Naive B cell (primary cell): ENCODE results near the gene PLPPR3. TPM values are rescaled to one million over a fixed set of nuclear protein-coding genes. Genes with fewer than 3 reads are reported as not detected.

Source experiments
- ATAC-seq, 2 donors: fragments of 150-1000 bp; cut with Tn5 transposase; 2 replicates each; pipeline ENCODE4 v1.10.0; 2021; ENCODE audit warnings: low read depth in 2 of 2, mild to moderate bottlenecking in 2 of 2, moderate library complexity in 2 of 2
- DNase-seq: peaks from one replicate; pipeline ENCODE4 v3.0.0; 2022
- H3K27ac Mint-ChIP-seq, 6 donors: one replicate each; pipeline ENCODE4 v1.8.0; 2020 to 2022; ENCODE audit warnings: mild to moderate bottlenecking in 6 of 6, mixed read lengths in 6 of 6, moderate library complexity in 5 of 6, inconsistent platforms in 2 of 6
- H3K27me3 Mint-ChIP-seq, 3 donors: one replicate each; pipeline ENCODE4 v1.8.0; 2021 to 2022; ENCODE audit warnings: mixed read lengths in 3 of 3, mild to moderate bottlenecking in 1 of 3
- H3K36me3 Mint-ChIP-seq, 2 donors: one replicate each; pipeline ENCODE4 v1.8.0; 2020 to 2022; ENCODE audit warnings: mixed read lengths in 2 of 2, inconsistent platforms in 1 of 2, mild to moderate bottlenecking in 1 of 2
- H3K4me1 Mint-ChIP-seq, 3 donors: one replicate each; pipeline ENCODE4 v1.8.0; 2020 to 2022; ENCODE audit warnings: mixed read lengths in 3 of 3, inconsistent platforms in 1 of 3, mild to moderate bottlenecking in 1 of 3, moderate library complexity in 1 of 3
- H3K4me3 Mint-ChIP-seq, 8 donors: one replicate each; pipeline ENCODE4 v1.8.0; 2020 to 2022; ENCODE audit warnings: mild to moderate bottlenecking in 8 of 8, mixed read lengths in 8 of 8, moderate library complexity in 8 of 8, inconsistent platforms in 2 of 8
- H3K9me3 Mint-ChIP-seq, 7 donors: one replicate each; pipeline ENCODE4 v1.8.0; 2020 to 2022; ENCODE audit warnings: mixed read lengths in 7 of 7, mild to moderate bottlenecking in 5 of 7, inconsistent platforms in 2 of 7, moderate library complexity in 1 of 7
- polyA plus RNA-seq, 6 donors: library from polyadenylated mRNA; unstranded; fragments of 300-500 nt; fragmentation: Illumina TruSeq; gene quantifications; one replicate each; pipeline ENCODE4 v1.2.3, GENCODE V29; 2021; ENCODE audit warnings: low read depth in 6 of 6

Gene PLPPR3
- polyA plus RNA-seq = not detected

GRCh38 chr19:821825-822503, at the start of gene PLPPR3:
Gene PLPPR3, minus strand, starts transcription at chr19:821955. Its CDS starts 396 bp downstream, at chr19:821559.
- peaks cover 0 to 34% (median 17%) of the 10 kb centered on the region in 3 donors for H3K27me3 Mint-ChIP-seq
- no peak for ATAC-seq
- peaks cover 2 to 4% (median 4%) of the 10 kb centered on the region in 3 donors for H3K4me1 Mint-ChIP-seq
- H3K9me3 Mint-ChIP-seq = peaks cover 0 to 1% (median 0%) of the 10 kb centered on the region in 7 donors
- H3K36me3 Mint-ChIP-seq = peaks cover 0 to 3% of the 10 kb centered on the region in 2 donors
- peak within 1 kb of the TSS in 1 of 6 donors; percentile 85 for H3K27ac Mint-ChIP-seq
- DNase-seq = no peak
- H3K4me3 Mint-ChIP-seq = peak within 1 kb of the TSS in 4 of 8 donors; percentile 3 to 54 (median 32)

DNA sequence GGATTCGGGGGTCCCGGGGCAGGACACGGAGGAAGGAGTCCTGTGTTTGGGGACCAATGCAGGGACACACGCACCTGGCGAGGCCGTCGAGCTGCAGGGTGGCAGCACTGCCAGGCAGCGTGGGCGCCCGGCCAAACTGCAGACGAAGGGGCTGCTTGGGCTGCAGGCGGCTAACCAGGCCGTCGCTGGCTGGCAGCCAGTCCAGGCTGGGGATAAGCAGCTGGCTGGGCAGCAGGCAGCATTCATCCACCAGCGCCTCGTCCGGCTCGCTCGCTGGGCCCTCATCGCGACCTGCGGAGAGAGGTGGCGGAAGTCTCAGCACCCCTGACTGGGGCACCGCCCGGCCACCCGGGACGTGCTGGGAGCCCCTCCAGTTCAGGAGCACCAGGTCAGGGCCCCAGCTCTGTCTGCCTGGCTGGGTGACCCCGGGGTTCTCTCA, 49.2 kb upstream of the PLPPR3 start:
- peaks cover 0 to 15% of the 10 kb centered on the region in 2 donors for H3K36me3 Mint-ChIP-seq
- DNase-seq (no peak), ATAC-seq (no peak)
- no peaks in the 10 kb centered on the region for H3K27me3 Mint-ChIP-seq
- H3K9me3 Mint-ChIP-seq = no peaks in the 10 kb centered on the region
- peaks cover 4 to 16% (median 13%) of the 10 kb centered on the region in 3 donors for H3K4me1 Mint-ChIP-seq
- peak overlapping the region in 2 of 6 donors; percentile 82 to 99 for H3K27ac Mint-ChIP-seq
- peak overlapping the region in 1 of 8 donors; percentile 22 for H3K4me3 Mint-ChIP-seq

- Mint-ChIP-seq H3K36me3 (peaks cover 0 to 15% of the 10 kb centered on the region in 2 donors), H3K27ac (peak overlapping the region in 3 of 6 donors; percentile 50 to 96 (median 53)), H3K4me3 (peak overlapping the region in 3 of 8 donors; percentile 38 to 61 (median 48)), H3K9me3 (no peaks in the 10 kb centered on the region), H3K4me1 (peaks cover 4 to 16% (median 15%) of the 10 kb centered on the region in 3 donors), H3K27me3 (no peaks in the 10 kb centered on the region)
- ATAC-seq (no peak), DNase-seq (no peak)
Observed at GRCh38 chr19:870314-870713, 48.6 kb upstream of the PLPPR3 start.

- Mint-ChIP-seq H3K27ac (peak overlapping the region in 2 of 6 donors; percentile 50 to 96), H3K27me3 (no peaks in the 10 kb centered on the region), H3K36me3 (peaks cover 0 to 15% of the 10 kb centered on the region in 2 donors), H3K9me3 (no peaks in the 10 kb centered on the region), H3K4me1 (peaks cover 4 to 19% (median 16%) of the 10 kb centered on the region in 3 donors), H3K4me3 (peak overlapping the region in 1 of 8 donors; percentile 38)
- no peak for DNase-seq
- ATAC-seq = no peak
Observed at GRCh38 chr19:869245-870177, 47.8 kb upstream of the PLPPR3 start.

DNA sequence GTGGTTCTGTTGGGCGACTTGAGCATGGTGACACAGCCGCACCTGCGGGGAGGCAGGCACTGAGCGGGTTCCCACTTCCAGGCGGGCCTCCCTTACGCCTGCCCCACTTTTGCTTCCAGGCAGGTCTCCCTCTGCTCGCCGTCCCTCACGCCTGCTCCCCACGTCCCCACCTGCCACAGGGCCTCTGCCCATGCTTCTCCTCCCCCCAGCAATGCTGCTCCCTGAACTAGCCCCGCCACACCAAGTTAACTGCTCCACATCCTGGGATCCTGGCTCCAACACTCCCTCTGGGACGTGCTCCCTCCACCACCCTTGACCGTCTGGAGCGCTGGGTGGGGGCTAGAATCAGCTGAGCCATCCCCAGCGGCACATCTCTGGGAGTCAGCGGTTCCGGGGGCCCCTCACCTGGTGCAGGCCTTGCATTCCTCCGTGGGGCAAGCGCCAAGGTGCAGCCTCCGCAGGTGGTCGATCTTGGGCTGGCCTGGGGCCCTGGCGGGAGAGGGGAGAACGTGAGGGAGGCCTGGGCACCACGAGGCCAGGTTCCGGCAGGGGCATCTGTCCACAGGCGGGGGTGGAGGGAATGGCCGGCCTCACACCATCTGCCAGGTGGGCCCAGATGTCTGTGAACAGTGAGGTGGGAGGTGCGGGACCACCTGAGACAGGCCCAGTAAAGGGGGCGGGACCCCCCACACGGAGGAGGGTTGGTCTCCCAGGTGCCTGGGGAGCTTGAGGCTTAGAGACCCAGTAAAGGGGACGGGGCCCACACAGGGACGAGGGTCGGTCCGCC, 46.9 kb upstream of the PLPPR3 start:
- DNase-seq = no peak
- H3K4me3 Mint-ChIP-seq = no peak overlapping the region
- peaks cover 0 to 3% (median 0%) of the 10 kb centered on the region in 3 donors for H3K27me3 Mint-ChIP-seq
- no peaks in the 10 kb centered on the region for H3K9me3 Mint-ChIP-seq
- H3K36me3 Mint-ChIP-seq = peaks cover 0 to 15% of the 10 kb centered on the region in 2 donors
- peaks cover 8 to 25% (median 19%) of the 10 kb centered on the region in 3 donors for H3K4me1 Mint-ChIP-seq
- no peak overlapping the region for H3K27ac Mint-ChIP-seq
- ATAC-seq = no peak

DNA sequence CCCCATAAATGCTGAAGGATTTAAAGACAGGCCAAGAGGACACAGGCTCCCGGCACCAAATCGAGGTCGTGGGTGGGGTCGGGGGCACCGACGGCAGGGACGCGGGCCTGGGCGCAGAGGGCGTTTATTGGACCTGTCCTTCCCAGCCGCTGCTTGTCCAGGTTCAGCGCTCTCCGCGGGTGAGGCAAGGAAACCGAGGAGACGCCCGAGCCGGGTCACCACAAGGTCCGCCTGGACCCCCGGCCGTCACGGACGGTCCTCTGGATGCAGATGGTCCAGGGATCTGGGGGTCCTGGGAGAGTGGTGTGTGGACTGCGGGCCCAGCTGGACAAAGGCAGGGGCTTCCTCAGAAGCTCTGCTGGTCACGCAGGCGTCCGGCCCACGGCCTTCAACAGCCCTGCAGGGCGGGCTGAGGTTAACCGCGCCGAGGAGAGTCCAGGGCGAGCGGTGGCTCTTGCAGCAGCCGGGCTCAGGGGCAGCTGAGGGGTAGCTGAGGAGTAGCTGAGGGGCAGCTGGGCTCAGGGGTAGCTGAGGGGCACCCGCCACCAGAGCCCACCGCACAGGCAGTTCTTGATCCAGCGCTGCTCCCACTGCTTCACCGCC, 46.2 kb upstream of the PLPPR3 start:
- Mint-ChIP-seq H3K27me3 (peaks cover 0 to 5% (median under 1%) of the 10 kb centered on the region in 3 donors), H3K9me3 (no peaks in the 10 kb centered on the region), H3K4me3 (no peak overlapping the region), H3K27ac (no peak overlapping the region), H3K36me3 (peaks cover 0 to 15% of the 10 kb centered on the region in 2 donors), H3K4me1 (peaks cover 9 to 31% (median 26%) of the 10 kb centered on the region in 3 donors)
- no peak for ATAC-seq
- no peak for DNase-seq

DNA sequence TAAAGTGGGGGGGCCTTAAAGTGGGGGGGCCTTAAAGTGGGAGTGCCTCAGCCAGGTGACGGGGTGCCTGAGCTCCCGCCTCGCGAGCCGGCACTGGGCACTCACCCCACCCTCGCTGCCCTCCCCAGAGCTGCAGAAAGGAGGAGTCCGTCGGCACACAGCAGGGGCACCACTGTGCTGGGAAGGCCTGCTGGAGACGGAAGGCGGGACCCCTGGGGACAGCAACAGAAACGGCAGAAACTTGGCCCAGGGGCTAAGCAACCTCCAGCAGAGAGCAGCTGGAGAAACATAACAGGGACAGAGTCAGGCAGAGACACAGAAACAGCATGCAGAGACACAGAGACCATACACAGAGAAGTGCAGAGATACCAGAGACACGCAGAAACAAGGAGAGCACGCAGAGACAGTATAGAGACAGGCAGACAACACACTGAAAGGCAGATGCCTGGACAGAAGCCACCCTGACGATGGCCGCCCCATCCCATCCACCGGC, 45.6 kb upstream of the PLPPR3 start:
- ATAC-seq = no peak
- H3K36me3 Mint-ChIP-seq = peaks cover 0 to 15% of the 10 kb centered on the region in 2 donors
- H3K27me3 Mint-ChIP-seq = peaks cover 0 to 10% (median 6%) of the 10 kb centered on the region in 3 donors
- H3K9me3 Mint-ChIP-seq = peaks cover 0 to 4% (median 0%) of the 10 kb centered on the region in 7 donors
- no peak overlapping the region for H3K4me3 Mint-ChIP-seq
- H3K4me1 Mint-ChIP-seq = peaks cover 15 to 30% (median 28%) of the 10 kb centered on the region in 3 donors
- no peak for DNase-seq
- H3K27ac Mint-ChIP-seq = no peak overlapping the region

- Mint-ChIP-seq H3K36me3 (peaks cover 0 to 15% of the 10 kb centered on the region in 2 donors), H3K27me3 (peaks cover 0 to 10% (median 6%) of the 10 kb centered on the region in 3 donors), H3K27ac (no peak overlapping the region), H3K4me1 (peaks cover 15 to 31% (median 23%) of the 10 kb centered on the region in 3 donors), H3K9me3 (peaks cover 0 to 4% (median 0%) of the 10 kb centered on the region in 7 donors), H3K4me3 (no peak overlapping the region)
- ATAC-seq (no peak), DNase-seq (no peak)
Observed at GRCh38 chr19:866769-867300, 45.1 kb upstream of the PLPPR3 start.

DNA sequence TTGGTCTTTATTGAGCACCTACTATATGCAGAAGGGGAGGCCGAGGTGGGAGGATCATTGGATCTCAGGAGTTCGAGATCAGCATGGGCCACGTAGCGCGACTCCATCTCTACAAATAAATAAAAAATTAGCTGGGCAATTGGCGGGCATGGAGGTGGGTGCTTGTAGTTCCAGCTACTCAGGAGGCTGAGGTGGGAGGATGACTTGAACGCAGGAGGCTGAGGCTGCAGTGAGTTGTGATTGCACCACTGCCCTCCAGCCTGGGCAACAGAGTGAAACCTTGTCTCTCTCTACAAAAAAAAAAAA, 41.5 kb upstream of the PLPPR3 start:
- no peak for ATAC-seq
- Mint-ChIP-seq H3K4me3 (peak overlapping the region; percentile 70 to 95 (median 88)), H3K27ac (peak overlapping the region in 5 of 6 donors; percentile 89 to 97 (median 95)), H3K27me3 (peaks cover 0 to 15% (median 10%) of the 10 kb centered on the region in 3 donors), H3K9me3 (peaks cover 0 to 4% (median 0%) of the 10 kb centered on the region in 7 donors), H3K4me1 (peaks cover 15 to 33% (median 28%) of the 10 kb centered on the region in 3 donors), H3K36me3 (peaks cover 0 to 7% of the 10 kb centered on the region in 2 donors)
- DNase-seq = no peak

DNA sequence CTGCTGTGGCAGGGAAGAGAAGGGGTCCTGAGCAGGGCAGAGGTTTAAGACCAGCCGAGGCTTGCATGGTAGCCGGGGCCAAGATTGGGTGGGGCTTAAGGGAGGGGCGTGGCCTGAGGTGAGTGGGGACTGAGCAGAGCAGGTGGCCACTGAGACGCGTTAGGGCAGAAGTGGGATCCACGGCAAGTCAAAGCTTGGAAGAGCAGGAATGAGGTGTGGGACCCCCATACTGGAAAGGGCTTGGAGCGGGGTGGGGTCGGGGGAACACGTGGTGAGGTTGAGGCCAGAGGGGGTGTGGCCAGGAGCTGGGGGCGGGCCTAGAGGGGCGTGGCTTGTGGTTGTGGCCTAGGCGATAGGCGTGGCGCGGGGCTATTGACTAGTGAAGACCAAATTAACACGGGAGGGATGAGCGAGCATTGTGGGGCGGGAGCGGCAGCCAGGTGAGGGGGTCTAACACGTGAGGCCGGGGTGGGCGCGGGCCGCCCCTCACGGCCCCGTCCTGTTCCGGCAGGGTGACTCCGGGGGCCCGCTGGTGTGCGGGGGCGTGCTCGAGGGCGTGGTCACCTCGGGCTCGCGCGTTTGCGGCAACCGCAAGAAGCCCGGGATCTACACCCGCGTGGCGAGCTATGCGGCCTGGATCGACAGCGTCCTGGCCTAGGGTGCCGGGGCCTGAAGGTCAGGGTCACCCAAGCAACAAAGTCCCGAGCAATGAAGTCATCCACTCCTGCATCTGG, 41.0 kb upstream of the PLPPR3 start:
- ATAC-seq (peak; percentile 35 to 46), DNase-seq (peak; percentile 65)
- Mint-ChIP-seq H3K4me1 (peaks cover 15 to 33% (median 29%) of the 10 kb centered on the region in 3 donors), H3K27ac (peak overlapping the region in 5 of 6 donors; percentile 57 to 97 (median 89)), H3K36me3 (peaks cover 0 to 7% of the 10 kb centered on the region in 2 donors), H3K27me3 (peaks cover 0 to 18% (median 10%) of the 10 kb centered on the region in 3 donors), H3K9me3 (peaks cover 0 to 4% (median 0%) of the 10 kb centered on the region in 7 donors), H3K4me3 (peak overlapping the region; percentile 56 to 95 (median 84))

DNA sequence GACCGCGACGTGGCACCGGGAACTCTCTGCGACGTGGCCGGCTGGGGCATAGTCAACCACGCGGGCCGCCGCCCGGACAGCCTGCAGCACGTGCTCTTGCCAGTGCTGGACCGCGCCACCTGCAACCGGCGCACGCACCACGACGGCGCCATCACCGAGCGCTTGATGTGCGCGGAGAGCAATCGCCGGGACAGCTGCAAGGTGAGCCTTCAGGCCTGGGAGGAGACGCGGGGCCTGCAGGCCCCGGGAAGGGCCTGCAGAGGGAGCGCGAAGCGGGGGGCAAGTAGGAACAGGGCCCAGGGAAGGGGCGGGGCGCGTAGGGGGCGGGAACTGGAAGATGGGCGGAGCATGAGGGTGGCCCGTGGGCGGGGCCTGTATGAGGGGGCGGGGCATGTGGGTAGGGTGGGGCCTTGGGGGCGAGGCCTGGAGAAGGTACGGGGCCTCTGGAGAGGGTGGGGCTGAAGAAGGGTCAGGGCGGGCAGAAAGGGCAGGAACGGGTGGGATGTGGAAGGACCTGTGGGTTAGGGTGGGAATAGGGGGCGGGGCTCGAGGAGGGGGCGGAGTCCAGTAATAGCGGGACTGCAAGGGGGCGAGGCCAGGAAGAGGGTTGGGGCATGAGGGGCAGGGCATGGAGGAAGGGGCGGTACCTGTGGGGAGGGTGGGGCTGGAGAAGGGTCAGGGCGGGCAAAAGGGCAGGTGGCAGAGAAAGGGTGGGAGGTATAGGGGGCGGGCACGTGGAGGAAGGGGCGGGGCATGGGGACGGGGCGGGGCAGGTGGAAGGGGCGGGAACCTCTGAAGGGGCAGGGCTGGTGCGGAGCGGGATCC, 40.2 kb upstream of the PLPPR3 start:
- peak; percentile 25 for DNase-seq
- H3K27ac Mint-ChIP-seq = peak overlapping the region in 2 of 6 donors; percentile 69 to 89
- H3K27me3 Mint-ChIP-seq = peaks cover 0 to 22% (median 10%) of the 10 kb centered on the region in 3 donors
- H3K36me3 Mint-ChIP-seq = no peaks in the 10 kb centered on the region
- peaks cover 11 to 31% (median 26%) of the 10 kb centered on the region in 3 donors for H3K4me1 Mint-ChIP-seq
- H3K4me3 Mint-ChIP-seq = peak overlapping the region in 5 of 8 donors; percentile 25 to 72 (median 71)
- H3K9me3 Mint-ChIP-seq = peaks cover 0 to 4% (median 0%) of the 10 kb centered on the region in 7 donors
- peak in 1 of 2 donors; percentile 7 for ATAC-seq
